Stimulated activated CD8-positive, alpha-beta memory T cell treated with anti-CD3 and anti-CD28 coated beads, Interleukin-2, amount 100 ng/mL, for 48 hours (primary cell): ENCODE results near the gene LYAR.
"Not testable (repeated sequence)": the region's sequence is repeated elsewhere in the genome, so short reads cannot be mapped to it uniquely, and the experiment has no call there.

Experiments
- DNase-seq, 2 donors: peaks; one replicate each; pipeline ENCODE4 v3.0.0-alpha.2; 2020; ENCODE audit warnings: low read depth in 2 of 2

The LYAR gene

GRCh38 chr4:4260185-4260751 is 29.7 kb downstream of the LYAR start:
- DNase-seq = no peak

GRCh38 chr4:4259484-4260100 is 30.4 kb downstream of the LYAR start:
- DNase-seq = no peak

- DNase-seq = not testable (repeated sequence)
These were observed 32.2 kb downstream of the LYAR start for GRCh38 chr4:4257705-4258104.

- no peak for DNase-seq
These were observed 33.2 kb downstream of the LYAR start for GRCh38 chr4:4256799-4257198.

GRCh38 chr4:4254666-4255065 is 35.3 kb downstream of the LYAR start:
- no peak for DNase-seq

- DNase-seq = no peak
These were observed 35.8 kb downstream of the LYAR start for GRCh38 chr4:4254199-4254598.

- no peak for DNase-seq
These were observed 40.1 kb downstream of the LYAR start for GRCh38 chr4:4249866-4250265.

GRCh38 chr4:4249342-4249741 is 40.6 kb downstream of the LYAR start:
- DNase-seq = not testable (repeated sequence)

- no peak for DNase-seq
These were observed 41.1 kb downstream of the LYAR start for GRCh38 chr4:4248885-4249203.

- DNase-seq = peak; percentile 83 to 89
These were observed 41.7 kb downstream of the LYAR start, which contains the start of gene TMEM128 for GRCh38 chr4:4248029-4248884. Gene TMEM128 (minus strand): TSS chr4:4248223. CDS start chr4:4248202, 21 bp downstream.

- no peak for DNase-seq
These were observed 42.3 kb downstream of the LYAR start for GRCh38 chr4:4247696-4248028.

GRCh38 chr4:4245172-4245571 is 44.8 kb downstream of the LYAR start:
- DNase-seq = no peak

GRCh38 chr4:4239551-4239950 is 50.4 kb downstream of the LYAR start:
- DNase-seq = not testable (repeated sequence)

- no peak for DNase-seq
These were observed 56.3 kb downstream of the LYAR start for GRCh38 chr4:4233610-4234009.

- no peak for DNase-seq
These were observed 61.6 kb downstream of the LYAR start for GRCh38 chr4:4228356-4228668.

- DNase-seq = no peak
These were observed 62.2 kb downstream of the LYAR start for GRCh38 chr4:4227510-4228355.

- DNase-seq = no peak
These were observed 63.1 kb downstream of the LYAR start, which contains the start of gene OTOP1 for GRCh38 chr4:4226606-4227438. Gene OTOP1 (minus strand): TSS chr4:4226929. CDS start chr4:4226864, 65 bp downstream.

- no peak for DNase-seq
These were observed 63.9 kb downstream of the LYAR start for GRCh38 chr4:4225915-4226605.
